Lung (tissue), 16 donors: ENCODE data around the gene UBR4. TPM values are rescaled to one million over a fixed set of nuclear protein-coding genes. Genes with fewer than 3 reads are reported as not detected.
"Not testable (repeated sequence)": the region's sequence is repeated elsewhere in the genome, so short reads cannot be mapped to it uniquely, and the experiment has no call there.

Experiments
- ATAC-seq: fragments of 200-7000 bp; cut with Tn5 transposase; one replicate; pipeline ENCODE4 v1.9.1; 2020; ENCODE audit warnings: moderate number of reproducible peaks; ENCODE audit not compliant: insufficient read depth, low FRiP score
- DNase-seq, 3 donors: peaks; one replicate each; pipeline ENCODE4 v3.0.0-alpha.2; 2013 to 2017
- H3K27ac ChIP-seq, 2 donors: one replicate each; pipeline ENCODE4 v1.5.1; 2013; ENCODE audit warnings: mild to moderate bottlenecking in 2 of 2, moderate library complexity in 2 of 2, control low read depth in 1 of 2, inconsistent platforms in 1 of 2, low read depth in 1 of 2, low read length in 1 of 2
- H3K27me3 ChIP-seq, 3 donors: one replicate each; pipeline ENCODE4 v1.5.1; 2013; ENCODE audit warnings: low read length in 2 of 3; ENCODE audit not compliant: control insufficient read depth in 3 of 3, insufficient read depth in 3 of 3
- H3K36me3 ChIP-seq, 4 donors: one replicate each; pipeline ENCODE4 v1.5.1; 2013; ENCODE audit warnings: low read length in 4 of 4, mild to moderate bottlenecking in 1 of 4, moderate library complexity in 1 of 4; ENCODE audit not compliant: control insufficient read depth in 4 of 4, insufficient read depth in 4 of 4
- H3K4me1 ChIP-seq, 5 donors: one replicate each; pipeline ENCODE4 v1.5.1; 2013; ENCODE audit warnings: low read length in 5 of 5, mild to moderate bottlenecking in 2 of 5, moderate library complexity in 1 of 5; ENCODE audit not compliant: control insufficient read depth in 5 of 5, insufficient read depth in 5 of 5
- H3K4me3 ChIP-seq: one replicate; pipeline ENCODE4 v1.5.1; 2013; ENCODE audit warnings: mild to moderate bottlenecking, control low read depth, moderate library complexity
- H3K9ac ChIP-seq, 2 donors: one replicate each; pipeline ENCODE4 v1.5.1; 2013; ENCODE audit warnings: low read length in 2 of 2, control low read depth in 1 of 2; ENCODE audit not compliant: insufficient read depth in 1 of 2
- H3K9me3 ChIP-seq, 4 donors: one replicate each; pipeline ENCODE4 v1.5.1; 2013; ENCODE audit warnings: low read length in 3 of 4, mild to moderate bottlenecking in 1 of 4, moderate library complexity in 1 of 4; ENCODE audit not compliant: control insufficient read depth in 4 of 4, insufficient read depth in 3 of 4
- CTCF ChIP-seq: IDR thresholded peaks from 2 replicates; pipeline ENCODE4 v1.5.1; 2012; ENCODE audit warnings: mild to moderate bottlenecking; ENCODE audit errors: control extremely low read depth, extremely low read depth
- WGBS, 2 donors: extraction: QIAGEN DNeasy Blood & Tissue Kit; methylation state at CpG; one replicate each; pipeline ENCODE4 v1.1.7; 2013; 5-methylcytosine and 5-hydroxymethylcytosine counted together
- long read RNA-seq, 5 donors: transcript quantifications; one replicate each; lab custom pipeline, GENCODE V29; 2026
- polyA plus RNA-seq, 2 donors: library from polyadenylated mRNA; stranded (reverse); fragments of 200-250 nt; gene quantifications; one replicate each; pipeline ENCODE4 v1.2.1, GENCODE V29; 2013
- total RNA-seq, 2 donors: library from RNA; depleted of rRNA in 1 of 2; stranded (reverse); fragments of >200 nt in 1 of 2; gene quantifications; one replicate each; pipeline ENCODE4 v1.2.1, GENCODE V29; 2014 to 2021
- donor health status: control.
- donor health status: control.
- donor health status: Bipolar disorder and iron deficiency.
- donor health status: healthy.
- donor health status: DM: yes; HTN: yes; CAD: no.

UBR4 gene
- total RNA-seq (100 to 1,000 TPM; 110 to 128 TPM), polyA plus RNA-seq (100 to 1,000 TPM in 1 of 2 donors, 10 to 100 TPM in 1; 90.8 to 116 TPM)
- long read RNA-seq, donor 1, partial matches to known transcripts: 0 of 2 reads
- long read RNA-seq, donor 1, other reads (novel, unspliced or antisense): 0 of 2 reads
- long read RNA-seq, donor 2, partial matches to known transcripts: 0 of 3 reads
- long read RNA-seq, donor 2, other reads (novel, unspliced or antisense): 0 of 3 reads
- long read RNA-seq, donor 3, partial matches to known transcripts: 0 of 7 reads
- long read RNA-seq, donor 3, other reads (novel, unspliced or antisense): 0 of 7 reads
- long read RNA-seq, donor 4, partial matches to known transcripts: 5 of 7 reads
- long read RNA-seq, donor 4, other reads (novel, unspliced or antisense): 0 of 7 reads
- long read RNA-seq, donor 5, partial matches to known transcripts: 29 of 39 reads
- long read RNA-seq, donor 5, other reads (novel, unspliced or antisense): 0 of 39 reads

- Histone ChIP-seq H3K27ac (peak within 1 kb of the TSS; percentile 93 to 99), H3K27me3 (no peaks in the 10 kb centered on the region), H3K9me3 (no peaks in the 10 kb centered on the region), H3K36me3 (peaks cover 0 to 10% (median 2%) of the 10 kb centered on the region in 4 donors), H3K4me1 (peaks cover 6 to 21% (median 11%) of the 10 kb centered on the region in 5 donors), H3K9ac (peak within 1 kb of the TSS; percentile 96 to 99), H3K4me3 (peak within 1 kb of the TSS; percentile 91)
- TF ChIP-seq CTCF: no peak
- peak; percentile 96 for ATAC-seq
- peak; percentile 95 to 97 (median 97) for DNase-seq
- WGBS, 2 donors: 0% methylated on average over 61 to 80 of the region's 80 CpGs
These were observed at the start of gene UBR4 for GRCh38 chr1:19209990-19210771. UBR4 (minus strand) TSS chr1:19210266; CDS start chr1:19210248, 18 bp downstream.

- DNase-seq: no peak
- Histone ChIP-seq H3K36me3 (peaks cover 19 to 45% (median 20%) of the 10 kb centered on the region in 4 donors), H3K9me3 (no peaks in the 10 kb centered on the region), H3K27me3 (no peaks in the 10 kb centered on the region), H3K4me3 (no peak overlapping the region), H3K27ac (no peak overlapping the region), H3K9ac (no peak overlapping the region), H3K4me1 (peaks cover 0 to 3% (median 1%) of the 10 kb centered on the region in 5 donors)
- WGBS, 2 donors: 96% methylated on average over 10 of the region's 10 CpGs
- no peak for TF ChIP-seq CTCF
- ATAC-seq: no peak
These were observed 48.3 kb upstream of the UBR4 start for GRCh38 chr1:19258353-19258752.

- H3K9ac ChIP-seq: no peak overlapping the region
- peaks cover 0 to 12% (median 7%) of the 10 kb centered on the region in 5 donors for H3K4me1 ChIP-seq
- H3K27me3 ChIP-seq: no peaks in the 10 kb centered on the region
- no peak for TF ChIP-seq CTCF
- H3K27ac ChIP-seq: no peak overlapping the region
- WGBS, 2 donors: 68 to 83% methylated on average over 15 of the region's 15 CpGs
- H3K9me3 ChIP-seq: no peaks in the 10 kb centered on the region
- DNase-seq (no peak), ATAC-seq (no peak)
- no peak overlapping the region for H3K4me3 ChIP-seq
- H3K36me3 ChIP-seq: peaks cover 19 to 45% (median 20%) of the 10 kb centered on the region in 4 donors
These were observed 47.3 kb upstream of the UBR4 start for GRCh38 chr1:19257178-19257914.

DNA sequence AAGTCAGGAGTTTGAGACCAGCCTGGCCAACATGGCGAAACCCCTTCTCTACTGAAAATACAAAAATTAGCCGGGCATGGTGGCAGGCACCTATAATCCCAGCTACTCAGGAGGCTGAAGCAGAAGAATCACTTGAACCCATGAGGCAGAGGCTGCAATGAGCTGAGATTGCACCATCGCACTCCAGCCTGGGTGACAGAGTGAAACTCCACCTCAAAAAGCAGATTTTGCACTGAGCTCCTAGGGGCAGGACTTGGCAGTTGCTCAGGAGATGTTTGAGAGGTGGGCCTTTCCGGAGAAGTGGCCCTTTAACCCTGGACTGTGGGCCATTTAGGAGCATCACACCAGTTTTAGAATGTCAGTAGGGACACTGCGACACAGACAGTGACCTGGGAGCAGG lies 46.2 kb upstream of the UBR4 start:
- peaks cover 0 to 15% (median 7%) of the 10 kb centered on the region in 5 donors for H3K4me1 ChIP-seq
- not testable (repeated sequence) for DNase-seq, H3K27ac ChIP-seq, H3K27me3 ChIP-seq, H3K9ac ChIP-seq, H3K4me3 ChIP-seq, H3K9me3 ChIP-seq, ATAC-seq
- peaks cover 19 to 45% (median 20%) of the 10 kb centered on the region in 4 donors for H3K36me3 ChIP-seq
- WGBS, 2 donors: 95 to 96% methylated on average over 5 of the region's 5 CpGs
